H9 (cell line): Measurements from ENCODE around the gene ST3GAL5. TPM values are rescaled to one million over a fixed set of nuclear protein-coding genes. Genes with fewer than 3 reads are reported as not detected.

ENCODE experiments used
- DNase-seq: peaks from one replicate; pipeline ENCODE4 v3.0.0-alpha.2; 2017
- H2AFZ ChIP-seq: one replicate; pipeline ENCODE4 v1.6.1; 2013; ENCODE audit warnings: mild to moderate bottlenecking, low read length, control low read depth, moderate library complexity
- H2AK5ac ChIP-seq: 2 replicates; pipeline ENCODE4 v1.6.1; 2013; ENCODE audit warnings: low read length, control low read depth, mixed read lengths; ENCODE audit not compliant: insufficient read length
- H2BK120ac ChIP-seq: one replicate; pipeline ENCODE4 v1.6.1; 2013; ENCODE audit warnings: low read depth, mild to moderate bottlenecking, low read length, control low read depth, inconsistent platforms; ENCODE audit not compliant: poor library complexity, severe bottlenecking
- H2BK12ac ChIP-seq: 2 replicates; pipeline ENCODE4 v1.6.1; 2013; ENCODE audit warnings: low read length, control low read depth, mixed read lengths, low read depth; ENCODE audit not compliant: insufficient read length
- H2BK15ac ChIP-seq: 2 replicates; pipeline ENCODE4 v1.6.1; 2013; ENCODE audit warnings: low read depth, low read length, control low read depth
- H2BK20ac ChIP-seq: one replicate; pipeline ENCODE4 v1.6.1; 2013; ENCODE audit warnings: low read depth, mild to moderate bottlenecking, low read length, control low read depth, inconsistent platforms; ENCODE audit not compliant: poor library complexity, severe bottlenecking
- H2BK5ac ChIP-seq: 2 replicates; pipeline ENCODE4 v1.6.1; 2013; ENCODE audit warnings: low read length, control low read depth, mixed read lengths; ENCODE audit not compliant: insufficient read length
- H3K14ac ChIP-seq: 2 replicates; pipeline ENCODE4 v1.6.1; 2013; ENCODE audit warnings: low read length, control low read depth; ENCODE audit not compliant: insufficient read depth
- H3K18ac ChIP-seq: 2 replicates; pipeline ENCODE4 v1.6.1; 2013; ENCODE audit warnings: low read depth, mild to moderate bottlenecking, mixed read lengths, low read length, control low read depth; ENCODE audit not compliant: insufficient read length
- H3K23ac ChIP-seq: 2 replicates; pipeline ENCODE4 v1.6.1; 2013; ENCODE audit warnings: low read length, control low read depth, mixed read lengths, low read depth; ENCODE audit not compliant: insufficient read length
- H3K23me2 ChIP-seq: 2 replicates; pipeline ENCODE4 v1.6.1; 2013; ENCODE audit warnings: low read depth, mild to moderate bottlenecking, mixed read lengths, low read length, control low read depth; ENCODE audit not compliant: insufficient read length, poor library complexity, severe bottlenecking
- H3K27ac ChIP-seq: 2 replicates; pipeline ENCODE4 v1.5.1; 2013; ENCODE audit warnings: low read length, control low read depth, mixed read lengths, low read depth; ENCODE audit not compliant: insufficient read length
- H3K27me3 ChIP-seq: 2 replicates; pipeline ENCODE4 v1.6.1; 2013; ENCODE audit warnings: low read length, control low read depth, inconsistent platforms; ENCODE audit not compliant: insufficient read depth
- H3K4ac ChIP-seq: 2 replicates; pipeline ENCODE4 v1.6.1; 2013; ENCODE audit warnings: low read depth, mild to moderate bottlenecking, control low read depth, inconsistent platforms, low read length, moderate library complexity
- H3K4me1 ChIP-seq: 2 replicates; pipeline ENCODE4 v1.6.1; 2013; ENCODE audit warnings: low read length, control low read depth, inconsistent platforms; ENCODE audit not compliant: insufficient read depth
- H3K4me2 ChIP-seq: 2 replicates; pipeline ENCODE4 v1.6.1; 2013; ENCODE audit warnings: low read length, control low read depth, mixed read lengths; ENCODE audit not compliant: insufficient read length, insufficient read depth
- H3K56ac ChIP-seq: 2 replicates; pipeline ENCODE4 v1.6.1; 2013; ENCODE audit warnings: low read depth, mild to moderate bottlenecking, mixed read lengths, low read length, control low read depth; ENCODE audit not compliant: insufficient read length
- H3K79me1 ChIP-seq: 2 replicates; pipeline ENCODE4 v1.6.1; 2013; ENCODE audit warnings: low read depth, mild to moderate bottlenecking, moderate library complexity, low read length, control low read depth, inconsistent platforms; ENCODE audit not compliant: insufficient read depth, poor library complexity, severe bottlenecking
- H3K79me2 ChIP-seq: 2 replicates; pipeline ENCODE4 v1.6.1; 2013; ENCODE audit warnings: low read length, control low read depth, inconsistent platforms; ENCODE audit not compliant: insufficient read depth
- H3K9ac ChIP-seq: 2 replicates; pipeline ENCODE4 v1.6.1; 2013; ENCODE audit warnings: low read length, control low read depth, mixed read lengths; ENCODE audit not compliant: insufficient read length; ENCODE audit errors: extremely low read depth
- H3K9me3 ChIP-seq: one replicate; pipeline ENCODE4 v1.6.1; 2013; ENCODE audit warnings: low read depth, low read length, inconsistent platforms; ENCODE audit not compliant: control insufficient read depth
- H3T11ph ChIP-seq: one replicate; pipeline ENCODE4 v1.6.1; 2013; ENCODE audit warnings: mild to moderate bottlenecking, low read length, control low read depth, inconsistent platforms
- H4K20me1 ChIP-seq: one replicate; pipeline ENCODE4 v1.6.1; 2013; ENCODE audit not compliant: control insufficient read depth, insufficient read length, insufficient read depth
- H4K5ac ChIP-seq: 2 replicates; pipeline ENCODE4 v1.6.1; 2013; ENCODE audit warnings: low read depth, mild to moderate bottlenecking, mixed read lengths, low read length, control low read depth; ENCODE audit not compliant: insufficient read length
- H4K8ac ChIP-seq: replicated peaks from 2 replicates; pipeline ENCODE4 v1.6.1; 2013; ENCODE audit warnings: low read length, control low read depth, mixed read lengths, low read depth; ENCODE audit not compliant: insufficient read length
- H4K91ac ChIP-seq: 2 replicates; pipeline ENCODE4 v1.6.1; 2013; ENCODE audit warnings: low read depth, mild to moderate bottlenecking, moderate library complexity, mixed read lengths, low read length, control low read depth; ENCODE audit not compliant: insufficient read length
- H3K27ac Mint-ChIP-seq, 3 experiments: 2 replicates in 2 of 3; 3 replicates in 1 of 3; pipeline ENCODE4 v1.8.0; 2020 to 2021; ENCODE audit warnings: mixed read lengths in 3 of 3, mild to moderate bottlenecking in 1 of 3, moderate library complexity in 1 of 3
- H3K27me3 Mint-ChIP-seq: 2 replicates; pipeline ENCODE4 v1.8.0; 2021; ENCODE audit warnings: low read depth, mild to moderate bottlenecking, moderate library complexity, mixed read lengths
- H3K36me3 Mint-ChIP-seq, 3 experiments: 2 replicates in 2 of 3; 3 replicates in 1 of 3; pipeline ENCODE4 v1.8.0; 2020 to 2021; ENCODE audit warnings: low read depth in 3 of 3, mixed read lengths in 3 of 3; ENCODE audit not compliant: insufficient read depth in 1 of 3
- H3K4me1 Mint-ChIP-seq, 2 experiments: 2 replicates each; pipeline ENCODE4 v1.8.0; 2020; ENCODE audit warnings: mixed read lengths in 2 of 2
- H3K4me3 Mint-ChIP-seq, 2 experiments: 2 replicates in 1 of 2; 3 replicates in 1 of 2; pipeline ENCODE4 v1.8.0; 2020 to 2021; ENCODE audit warnings: mild to moderate bottlenecking in 2 of 2, mixed read lengths in 2 of 2, moderate library complexity in 1 of 2
- H3K9me3 Mint-ChIP-seq, 2 experiments: 2 replicates in 1 of 2; 3 replicates in 1 of 2; pipeline ENCODE4 v1.8.0; 2020; ENCODE audit warnings: mild to moderate bottlenecking in 2 of 2, mixed read lengths in 2 of 2, moderate library complexity in 1 of 2
- CTCF ChIP-seq: fragments of 200-600 bp; sonication (generic); conservative IDR thresholded peaks from 3 replicates; pipeline ENCODE4 v1.8.0; 2021; ENCODE audit warnings: antibody characterized with exemption, mild to moderate bottlenecking
- WGBS: extraction: QIAGEN DNeasy Blood & Tissue Kit; methylation state at CpG from one replicate; pipeline ENCODE4 v1.1.7; 2013; ENCODE audit warnings: missing lambda C conversion rate, low lambda C conversion rate, mixed read lengths; ENCODE audit not compliant: insufficient read length; ENCODE audit errors: extremely low coverage; 5-methylcytosine and 5-hydroxymethylcytosine counted together
- total RNA-seq: library from RNA; stranded (reverse); gene quantifications from 2 replicates; pipeline ENCODE4 v1.2.1, GENCODE V29; 2021

The ST3GAL5 gene
- total RNA-seq, 1 experiment from 2014 or later = 3.3 TPM

GRCh38 chr2:85822766-85823165 lies 66.0 kb downstream of the ST3GAL5 start:
- Histone ChIP-seq H2BK12ac (no peak overlapping the region), H3K56ac (no peak overlapping the region), H2BK15ac (no peak overlapping the region), H2AK5ac (no peak overlapping the region), H4K91ac (no peak overlapping the region), H2BK20ac (no peak overlapping the region), H3K23me2 (no peaks in the 10 kb centered on the region), H3K79me2 (no peaks in the 10 kb centered on the region), H3K14ac (no peak overlapping the region), H2BK120ac (no peak overlapping the region), H3K18ac (no peak overlapping the region), H3K9me3 (no peaks in the 10 kb centered on the region), H3K27me3 (no peaks in the 10 kb centered on the region), H4K20me1 (no peaks in the 10 kb centered on the region), H3T11ph (no peak overlapping the region), H3K79me1 (no peaks in the 10 kb centered on the region), H3K23ac (no peak overlapping the region), H3K9ac (no peak overlapping the region), H3K4me1 (peaks cover 4% of the 10 kb centered on the region), H2BK5ac (no peak overlapping the region), H4K8ac (no peak overlapping the region), H4K5ac (no peak overlapping the region), H3K27ac (no peak overlapping the region), H3K4ac (no peak overlapping the region), H2AFZ (no peak overlapping the region), H3K4me2 (no peak overlapping the region)
- Mint-ChIP-seq H3K9me3 (no peaks in the 10 kb centered on the region), H3K4me1 (peaks cover 11 to 14% of the 10 kb centered on the region in 2 experiments), H3K4me3 (no peak overlapping the region), H3K27ac (no peak overlapping the region), H3K27me3 (peaks cover 20% of the 10 kb centered on the region), H3K36me3 (no peaks in the 10 kb centered on the region)
- DNase-seq = no peak
- WGBS = no CpG with 5 or more reads among the region's 5 CpGs
- no peak for TF ChIP-seq CTCF
